Natural killer cell (primary cell): ENCODE results near the gene RTL10. TPM values are rescaled to one million over a fixed set of nuclear protein-coding genes. Genes with fewer than 3 reads are reported as not detected.
A peak's percentile ranks its signal among the peaks of the same experiment; 100 is the strongest.

Experiments
- ATAC-seq, 3 donors: fragments of 150-1000 bp in 2 of 3; fragments of 200-7000 bp in 1 of 3; cut with Tn5 transposase; 1 replicate in 1 of 3; 2 replicates in 2 of 3; pipeline ENCODE4 v1.10.0; 2021; ENCODE audit warnings: mild to moderate bottlenecking in 2 of 3, moderate library complexity in 2 of 3
- DNase-seq, 2 donors: peaks; one replicate each; pipeline versions ENCODE4 v3.0.0 to v3.0.0-alpha.2; 2013 to 2021; ENCODE audit warnings: mixed read lengths in 1 of 2
- H3K27ac ChIP-seq: one replicate; pipeline ENCODE4 v1.5.1; 2013; ENCODE audit warnings: mild to moderate bottlenecking, low read length
- H3K27me3 ChIP-seq: one replicate; pipeline ENCODE4 v1.6.1; 2013; ENCODE audit warnings: low read length; ENCODE audit not compliant: control insufficient read depth, insufficient read depth
- H3K36me3 ChIP-seq: one replicate; pipeline ENCODE4 v1.6.1; 2013; ENCODE audit warnings: low read length; ENCODE audit not compliant: control insufficient read depth, insufficient read depth
- H3K4me1 ChIP-seq: one replicate; pipeline ENCODE4 v1.6.1; 2013; ENCODE audit warnings: low read length; ENCODE audit not compliant: control insufficient read depth, insufficient read depth
- H3K4me3 ChIP-seq: one replicate; pipeline ENCODE4 v1.5.1; 2013; ENCODE audit warnings: low read length
- H3K9me3 ChIP-seq: one replicate; pipeline ENCODE4 v1.6.1; 2013; ENCODE audit warnings: low read length; ENCODE audit not compliant: control insufficient read depth, insufficient read depth
- H3K27ac Mint-ChIP-seq, 2 donors: one replicate each; pipeline ENCODE4 v1.8.0; 2022; ENCODE audit warnings: mild to moderate bottlenecking in 2 of 2, mixed read lengths in 2 of 2, moderate library complexity in 1 of 2
- H3K27me3 Mint-ChIP-seq, 2 donors: one replicate each; pipeline ENCODE4 v1.8.0; 2022; ENCODE audit warnings: low read depth in 2 of 2, mixed read lengths in 2 of 2
- H3K36me3 Mint-ChIP-seq: one replicate; pipeline ENCODE4 v1.8.0; 2022; ENCODE audit warnings: mixed read lengths
- H3K4me1 Mint-ChIP-seq, 2 donors: one replicate each; pipeline ENCODE4 v1.8.0; 2022; ENCODE audit warnings: mixed read lengths in 2 of 2
- H3K4me3 Mint-ChIP-seq: one replicate; pipeline ENCODE4 v1.8.0; 2022; ENCODE audit warnings: mild to moderate bottlenecking, moderate library complexity, mixed read lengths
- H3K9me3 Mint-ChIP-seq, 2 donors: one replicate each; pipeline ENCODE4 v1.8.0; 2022; ENCODE audit warnings: mixed read lengths in 2 of 2
- WGBS: methylation state at CpG from one replicate; pipeline ENCODE4 v1.1.7; 2013; ENCODE audit warnings: missing lambda C conversion rate; ENCODE audit not compliant: insufficient coverage; 5-methylcytosine and 5-hydroxymethylcytosine counted together
- intact Hi-C: fragments of 100-400 bp; cut with micrococcal nuclease; formaldehyde crosslinking; loops from one replicate; pipeline ENCODE4 v1.14.2; 2022
- total RNA-seq, 4 donors: library from RNA; stranded (reverse); fragments of 120-200 nt in 1 of 4; gene quantifications; one replicate each; pipeline versions ENCODE4 v1.2.3 to v1.2.4, GENCODE V29; 2013 to 2022
- TF ChIP-seq, protein P1 (sequence below): fragments of 200-600 bp; IDR thresholded peaks from one replicate; pipeline ENCODE4 v1.8.0; 2022; ENCODE audit warnings: antibody characterized with exemption

Gene RTL10
- total RNA-seq, 3 donors from 2014 or later (not counting 1 experiment from before 2014, with no cell fraction given), result 6.4 to 12.5 (median 11.7) TPM

DNA sequence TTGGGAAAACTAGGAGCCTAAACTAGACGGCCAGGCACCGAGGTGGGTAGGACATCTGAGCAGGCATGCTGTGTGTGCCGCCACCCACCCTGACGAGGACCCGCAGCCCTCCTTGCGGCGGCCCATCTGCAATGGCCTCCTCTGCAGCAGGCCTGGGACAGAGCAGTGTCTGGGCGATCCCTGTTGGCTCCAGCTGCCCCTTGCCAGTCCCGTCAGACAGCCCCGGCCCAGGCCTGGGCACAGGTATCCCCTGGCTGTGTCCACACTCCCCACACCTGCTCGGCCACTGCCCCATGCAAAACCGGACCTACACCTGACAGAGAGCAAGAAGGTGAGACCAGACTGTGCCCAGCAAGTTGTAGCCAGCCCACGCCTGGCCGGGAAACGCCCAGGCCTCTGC is 38.7 kb upstream of the RTL10 start:
- Histone ChIP-seq H3K4me1 (peaks cover 27% of the 10 kb centered on the region), H3K27me3 (no peaks in the 10 kb centered on the region), H3K4me3 (no peak overlapping the region), H3K9me3 (no peaks in the 10 kb centered on the region), H3K36me3 (peaks cover 5% of the 10 kb centered on the region), H3K27ac (no peak overlapping the region)
- DNase-seq (no peak), ATAC-seq (no peak)
- TF ChIP-seq, protein P1, sequence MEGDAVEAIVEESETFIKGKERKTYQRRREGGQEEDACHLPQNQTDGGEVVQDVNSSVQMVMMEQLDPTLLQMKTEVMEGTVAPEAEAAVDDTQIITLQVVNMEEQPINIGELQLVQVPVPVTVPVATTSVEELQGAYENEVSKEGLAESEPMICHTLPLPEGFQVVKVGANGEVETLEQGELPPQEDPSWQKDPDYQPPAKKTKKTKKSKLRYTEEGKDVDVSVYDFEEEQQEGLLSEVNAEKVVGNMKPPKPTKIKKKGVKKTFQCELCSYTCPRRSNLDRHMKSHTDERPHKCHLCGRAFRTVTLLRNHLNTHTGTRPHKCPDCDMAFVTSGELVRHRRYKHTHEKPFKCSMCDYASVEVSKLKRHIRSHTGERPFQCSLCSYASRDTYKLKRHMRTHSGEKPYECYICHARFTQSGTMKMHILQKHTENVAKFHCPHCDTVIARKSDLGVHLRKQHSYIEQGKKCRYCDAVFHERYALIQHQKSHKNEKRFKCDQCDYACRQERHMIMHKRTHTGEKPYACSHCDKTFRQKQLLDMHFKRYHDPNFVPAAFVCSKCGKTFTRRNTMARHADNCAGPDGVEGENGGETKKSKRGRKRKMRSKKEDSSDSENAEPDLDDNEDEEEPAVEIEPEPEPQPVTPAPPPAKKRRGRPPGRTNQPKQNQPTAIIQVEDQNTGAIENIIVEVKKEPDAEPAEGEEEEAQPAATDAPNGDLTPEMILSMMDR, result no peak
- H3K27ac Mint-ChIP-seq, result no peak overlapping the region
- H3K4me1 Mint-ChIP-seq, result peaks cover 12 to 17% of the 10 kb centered on the region in 2 donors
- no peaks in the 10 kb centered on the region for H3K36me3 Mint-ChIP-seq
- H3K9me3 Mint-ChIP-seq, result no peaks in the 10 kb centered on the region
- no peak overlapping the region for H3K4me3 Mint-ChIP-seq
- H3K27me3 Mint-ChIP-seq, result no peaks in the 10 kb centered on the region
- intact Hi-C loops, result no loop called here
- WGBS, result 96% methylated on average over 15 of the region's 15 CpGs

DNA sequence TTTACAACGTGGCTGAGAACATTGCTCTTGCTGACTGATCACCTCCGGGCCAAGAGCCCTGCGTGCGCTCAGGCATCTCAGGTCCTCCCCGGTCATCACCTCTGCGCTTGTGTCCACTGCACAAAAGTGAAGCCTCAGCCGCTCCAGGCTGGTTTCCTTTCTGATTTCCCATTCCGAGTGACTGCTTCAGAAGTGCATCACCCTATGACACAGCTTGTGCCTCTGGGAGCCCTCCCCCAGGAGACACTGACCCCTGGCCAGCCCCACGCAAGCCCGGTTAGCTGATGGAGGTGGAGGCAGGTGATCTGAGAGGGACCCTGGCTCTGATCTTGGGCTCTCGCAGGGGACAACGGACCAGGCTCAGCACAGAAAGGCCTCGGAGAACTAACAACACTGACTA is 38.3 kb upstream of the RTL10 start:
- Histone ChIP-seq H3K9me3 (no peaks in the 10 kb centered on the region), H3K36me3 (peaks cover 5% of the 10 kb centered on the region), H3K27ac (no peak overlapping the region), H3K4me3 (no peak overlapping the region), H3K27me3 (no peaks in the 10 kb centered on the region), H3K4me1 (peaks cover 27% of the 10 kb centered on the region)
- TF ChIP-seq, protein P1, result no peak
- Mint-ChIP-seq H3K4me3 (no peak overlapping the region), H3K4me1 (peaks cover 12 to 17% of the 10 kb centered on the region in 2 donors), H3K36me3 (no peaks in the 10 kb centered on the region), H3K27ac (no peak overlapping the region), H3K27me3 (no peaks in the 10 kb centered on the region), H3K9me3 (no peaks in the 10 kb centered on the region)
- WGBS, result 95% methylated on average over 13 of the region's 13 CpGs
- intact Hi-C loops, result no loop called here
- ATAC-seq, result no peak
- DNase-seq, result no peak

DNA sequence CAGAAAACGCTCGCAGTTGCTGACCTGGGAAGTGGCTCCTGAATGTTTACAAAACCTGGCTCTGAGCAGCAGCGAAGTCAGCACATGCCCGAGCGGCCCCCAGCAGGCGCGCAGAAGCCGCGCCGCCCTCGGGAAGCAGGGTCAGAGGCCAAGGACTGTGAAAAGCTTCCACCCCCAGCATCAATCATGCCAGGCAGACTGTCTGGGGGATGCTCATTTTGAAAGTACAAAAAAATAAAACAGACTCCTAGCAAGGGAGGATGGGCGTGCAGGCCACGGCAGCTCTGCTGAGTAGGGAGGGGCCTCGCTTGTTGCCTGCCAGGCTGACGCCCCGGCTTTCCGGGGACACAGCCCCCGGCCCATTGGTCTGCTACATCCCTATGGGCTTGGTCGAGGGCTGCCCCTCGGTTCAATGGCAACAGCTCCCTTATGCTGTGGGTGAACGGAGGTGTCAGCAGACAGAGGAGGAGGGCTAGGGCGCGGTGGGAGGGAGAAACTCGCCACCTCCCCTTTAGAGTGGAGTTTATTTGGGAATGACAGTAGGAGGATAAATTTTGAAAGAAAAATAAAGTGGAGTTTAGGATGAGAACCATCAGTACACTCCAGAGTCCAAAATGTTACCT is 37.7 kb upstream of the RTL10 start:
- ATAC-seq (peak in 2 of 3 donors; percentile 20 to 23), DNase-seq (peak in 1 of 2 donors; percentile 73)
- peak overlapping the region; percentile 29 for H3K27ac ChIP-seq
- Mint-ChIP-seq H3K9me3 (no peaks in the 10 kb centered on the region), H3K4me1 (peaks cover 12 to 17% of the 10 kb centered on the region in 2 donors), H3K36me3 (no peaks in the 10 kb centered on the region), H3K27me3 (no peaks in the 10 kb centered on the region), H3K27ac (peak overlapping the region; percentile 51 to 72), H3K4me3 (peak overlapping the region; percentile 79)
- no peak overlapping the region for H3K4me3 ChIP-seq
- WGBS, result 33% methylated on average over 24 of the region's 24 CpGs
- H3K27me3 ChIP-seq, result no peaks in the 10 kb centered on the region
- no peaks in the 10 kb centered on the region for H3K9me3 ChIP-seq
- H3K36me3 ChIP-seq, result peaks cover 3% of the 10 kb centered on the region
- TF ChIP-seq, protein P1, result no peak
- H3K4me1 ChIP-seq, result peaks cover 28% of the 10 kb centered on the region
- intact Hi-C loops, result no loop called here
